ENCODE data around the gene VSIG10. TPM values are rescaled to one million over a fixed set of nuclear protein-coding genes. Genes with fewer than 3 reads are reported as not detected.

The VSIG10 gene, protein sequence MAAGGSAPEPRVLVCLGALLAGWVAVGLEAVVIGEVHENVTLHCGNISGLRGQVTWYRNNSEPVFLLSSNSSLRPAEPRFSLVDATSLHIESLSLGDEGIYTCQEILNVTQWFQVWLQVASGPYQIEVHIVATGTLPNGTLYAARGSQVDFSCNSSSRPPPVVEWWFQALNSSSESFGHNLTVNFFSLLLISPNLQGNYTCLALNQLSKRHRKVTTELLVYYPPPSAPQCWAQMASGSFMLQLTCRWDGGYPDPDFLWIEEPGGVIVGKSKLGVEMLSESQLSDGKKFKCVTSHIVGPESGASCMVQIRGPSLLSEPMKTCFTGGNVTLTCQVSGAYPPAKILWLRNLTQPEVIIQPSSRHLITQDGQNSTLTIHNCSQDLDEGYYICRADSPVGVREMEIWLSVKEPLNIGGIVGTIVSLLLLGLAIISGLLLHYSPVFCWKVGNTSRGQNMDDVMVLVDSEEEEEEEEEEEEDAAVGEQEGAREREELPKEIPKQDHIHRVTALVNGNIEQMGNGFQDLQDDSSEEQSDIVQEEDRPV
- 31.5 and 33.8 TPM in 2 replicates for total RNA-seq
- long read RNA-seq, partial matches to known transcripts = 1 of 8 reads
- long read RNA-seq, other reads (novel, unspliced or antisense) = 5 of 8 reads

GRCh38 chr12:118103601-118104382, at the start of gene VSIG10:
TSS of gene VSIG10 (minus strand) at chr12:118104011. CDS start at chr12:118103671, 340 bp downstream.
- TF ChIP-seq CTCF (IDR thresholded peaks at IDR 0.05; ENCODE audit: unreplicated experiment) = peak; percentile 4
- Mint-ChIP-seq H3K9me3 (ENCODE audit: low read depth) (no peaks in the 10 kb centered on the region), H3K36me3 (ENCODE audit: insufficient read depth) (no peaks in the 10 kb centered on the region), H3K27ac (peak within 1 kb of the TSS; percentile 90), H3K4me1 (ENCODE audit: low read depth) (peaks cover 12% of the 10 kb centered on the region), H3K4me3 (ENCODE audit: low read depth) (peak within 1 kb of the TSS; percentile 88), H3K27me3 (no peaks in the 10 kb centered on the region)
- peak; percentile 58 for DNase-seq (ENCODE audit: low spot score, unreplicated experiment)

DNA sequence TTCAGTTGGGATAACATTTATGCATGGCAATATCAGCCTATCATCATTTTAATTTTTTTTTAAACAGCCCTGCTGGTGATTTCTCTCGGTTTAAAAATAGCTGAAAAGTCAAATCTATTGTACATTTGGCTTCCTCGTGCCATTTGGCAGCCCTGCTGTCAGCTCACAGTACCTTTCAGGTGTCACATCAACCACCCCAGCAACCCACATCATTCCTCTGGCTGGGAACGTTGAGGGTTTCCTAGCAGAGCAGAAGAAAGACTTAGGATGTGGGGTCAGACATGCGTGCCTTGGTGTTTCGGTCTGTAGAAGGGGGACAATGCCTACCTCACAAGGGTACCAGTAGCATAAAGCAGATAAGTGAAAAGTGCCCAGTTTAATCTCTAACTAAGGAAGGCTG, 47.9 kb upstream of the VSIG10 start:
- H3K36me3 Mint-ChIP-seq (ENCODE audit: insufficient read depth) = peaks cover 14% of the 10 kb centered on the region

GRCh38 chr12:118150625-118151024, 46.8 kb upstream of the VSIG10 start:
- Mint-ChIP-seq H3K4me1 (ENCODE audit: low read depth) (peaks cover 5% of the 10 kb centered on the region), H3K4me3 (ENCODE audit: low read depth) (no peak overlapping the region), H3K27me3 (no peaks in the 10 kb centered on the region), H3K9me3 (ENCODE audit: low read depth) (no peaks in the 10 kb centered on the region), H3K27ac (no peak overlapping the region), H3K36me3 (ENCODE audit: insufficient read depth) (peaks cover 16% of the 10 kb centered on the region)
- DNase-seq (ENCODE audit: low spot score, unreplicated experiment) = no peak
- TF ChIP-seq CTCF (IDR thresholded peaks at IDR 0.05; ENCODE audit: unreplicated experiment) = no peak

More for the DNA sequence above, 47.9 kb upstream of the VSIG10 start:
- no peak overlapping the region for H3K4me3 Mint-ChIP-seq (ENCODE audit: low read depth)
- H3K27ac Mint-ChIP-seq = no peak overlapping the region
- no peaks in the 10 kb centered on the region for H3K27me3 Mint-ChIP-seq
- peaks cover 5% of the 10 kb centered on the region for H3K4me1 Mint-ChIP-seq (ENCODE audit: low read depth)
- DNase-seq (ENCODE audit: low spot score, unreplicated experiment) = no peak
- no peak for TF ChIP-seq CTCF (IDR thresholded peaks at IDR 0.05; ENCODE audit: unreplicated experiment)
- no peaks in the 10 kb centered on the region for H3K9me3 Mint-ChIP-seq (ENCODE audit: low read depth)

- H3K9me3 Mint-ChIP-seq (ENCODE audit: low read depth) = no peaks in the 10 kb centered on the region
- peaks cover 25% of the 10 kb centered on the region for H3K36me3 Mint-ChIP-seq (ENCODE audit: insufficient read depth)
- no peak for DNase-seq (ENCODE audit: low spot score, unreplicated experiment)
- no peaks in the 10 kb centered on the region for H3K27me3 Mint-ChIP-seq
- no peak overlapping the region for H3K27ac Mint-ChIP-seq
- H3K4me1 Mint-ChIP-seq (ENCODE audit: low read depth) = peaks cover 5% of the 10 kb centered on the region
- H3K4me3 Mint-ChIP-seq (ENCODE audit: low read depth) = no peak overlapping the region
- no peak for TF ChIP-seq CTCF (IDR thresholded peaks at IDR 0.05; ENCODE audit: unreplicated experiment)
Observed at GRCh38 chr12:118148287-118148686, 44.5 kb upstream of the VSIG10 start.

- Mint-ChIP-seq H3K9me3 (ENCODE audit: low read depth) (no peaks in the 10 kb centered on the region), H3K27me3 (no peaks in the 10 kb centered on the region), H3K4me3 (ENCODE audit: low read depth) (no peak overlapping the region), H3K27ac (peak overlapping the region; percentile 46), H3K36me3 (ENCODE audit: insufficient read depth) (peaks cover 36% of the 10 kb centered on the region), H3K4me1 (ENCODE audit: low read depth) (peaks cover 3% of the 10 kb centered on the region)
- TF ChIP-seq CTCF (IDR thresholded peaks at IDR 0.05; ENCODE audit: unreplicated experiment) = no peak
- no peak for DNase-seq (ENCODE audit: low spot score, unreplicated experiment)
Observed at GRCh38 chr12:118145798-118146156, 42.0 kb upstream of the VSIG10 start.

Measured in progenitor cell of endocrine pancreas (in vitro differentiated cells).